OCI-LY1 (cell line): ENCODE data around the gene ADGRB2.

ENCODE experiments used
- CTCF ChIP-seq: fragments of 200-600 bp; sonication (generic), shearing (Covaris generic); IDR thresholded peaks from 2 replicates; pipeline ENCODE4 v1.5.1; 2017; ENCODE audit warnings: mild to moderate bottlenecking, antibody characterized with exemption, low read length, moderate library complexity, mixed read lengths
- EZH2 ChIP-seq: fragments of 200-600 bp; sonication (generic), shearing (Covaris generic); IDR thresholded peaks from 2 replicates; pipeline ENCODE4 v1.8.0; 2017; ENCODE audit warnings: borderline replicate concordance, mixed run types, mild to moderate bottlenecking, antibody characterized with exemption, low read length, moderate library complexity, mixed read lengths

GRCh38 chr1:31787261-31787660 is 23.1 kb upstream of the ADGRB2 start:
- no peak for TF ChIP-seq CTCF
- TF ChIP-seq EZH2 = no peak
